Esophagus squamous epithelium (tissue), 5 donors: Measurements from ENCODE around the gene SYNPR. TPM values are rescaled to one million over a fixed set of nuclear protein-coding genes. Genes with fewer than 3 reads are reported as not detected.

Source experiments
- DNase-seq: peaks from one replicate; lab custom pipeline; 2025; lab: John Stamatoyannopoulos, UW
- H3K27ac ChIP-seq, 4 donors: fragments of 200-600 bp; sonication (generic); one replicate each; pipeline ENCODE4 v1.5.1; 2016 to 2019; ENCODE audit warnings: mild to moderate bottlenecking in 1 of 4
- H3K27me3 ChIP-seq, 4 donors: fragments of 200-600 bp; sonication (generic); 1 replicate in 3 of 4; 2 replicates in 1 of 4; pipeline versions ENCODE4 v1.5.1 to v1.6.0; 2017 to 2021; ENCODE audit warnings: antibody characterized with exemption in 1 of 4
- H3K36me3 ChIP-seq, 3 donors: fragments of 200-600 bp; sonication (generic); one replicate each; pipeline ENCODE4 v1.5.1; 2016 to 2019
- H3K4me1 ChIP-seq, 3 donors: fragments of 200-600 bp; sonication (generic); one replicate each; pipeline ENCODE4 v1.5.1; 2017 to 2019
- H3K4me3 ChIP-seq, 4 donors: fragments of 200-600 bp; sonication (generic); 1 replicate in 3 of 4; 2 replicates in 1 of 4; pipeline ENCODE4 v1.5.1; 2016 to 2019; ENCODE audit warnings: mild to moderate bottlenecking in 2 of 4, moderate library complexity in 1 of 4
- H3K9me3 ChIP-seq, 3 donors: fragments of 200-600 bp; sonication (generic); one replicate each; pipeline ENCODE4 v1.5.1; 2016 to 2019
- CTCF ChIP-seq, 6 experiments: fragments of 450-650 bp in 4 of 6; fragments of 200-600 bp in 2 of 6; sonication (generic) in 2 of 6; IDR thresholded peaks; one replicate each; pipeline ENCODE4 v1.5.1; 2016 to 2019; ENCODE audit warnings: antibody characterized with exemption in 6 of 6, mild to moderate bottlenecking in 4 of 6, moderate library complexity in 4 of 6
- POLR2A ChIP-seq, 4 donors: fragments of 450-650 bp; IDR thresholded peaks; one replicate each; pipeline ENCODE4 v1.6.1; 2017; ENCODE audit warnings: antibody characterized with exemption in 4 of 4, mild to moderate bottlenecking in 4 of 4, moderate library complexity in 3 of 4
- WGBS, 2 donors: methylation state at CpG; one replicate each; pipeline ENCODE4 v1.1.5; 2018; 5-methylcytosine and 5-hydroxymethylcytosine counted together
- intact Hi-C: fragments of 100-400 bp; cut with DNase I; formaldehyde crosslinking; loops from one replicate; pipeline ENCODE4 v1.15.0; 2022
- total RNA-seq, 4 donors: library from RNA; depleted of rRNA; stranded (reverse); fragments of >200 nt; gene quantifications; one replicate each; pipeline ENCODE4 v1.1.0, GENCODE V29; 2016
- donor health status: DM: yes; HTN: yes; CAD: no.

SYNPR gene
- total RNA-seq, 4 donors from 2014 or later, result not detected

GRCh38 chr3:63323766-63324165 is 45.7 kb downstream of the SYNPR start:
- no peak for TF ChIP-seq CTCF (IDR thresholded peaks at IDR 0.05)
- TF ChIP-seq POLR2A (IDR thresholded peaks at IDR 0.05), result no peak
- Histone ChIP-seq H3K27ac (no peak overlapping the region), H3K4me3 (no peak overlapping the region), H3K4me1 (no peaks in the 10 kb centered on the region), H3K9me3 (no peaks in the 10 kb centered on the region), H3K27me3 (peaks cover 0 to 4% (median 0%) of the 10 kb centered on the region in 4 donors), H3K36me3 (no peaks in the 10 kb centered on the region)
- no peak for DNase-seq
- intact Hi-C loops, result no loop called here

- no peaks in the 10 kb centered on the region for H3K36me3 ChIP-seq
- no peak for TF ChIP-seq CTCF (IDR thresholded peaks at IDR 0.05)
- no peak for TF ChIP-seq POLR2A (IDR thresholded peaks at IDR 0.05)
- 55 to 69% methylated on average over 2 of the region's 2 CpGs for WGBS, 2 donors
Observed at GRCh38 chr3:63324621-63325020, 46.5 kb downstream of the SYNPR start.

GRCh38 chr3:63325386-63325785 is 47.3 kb downstream of the SYNPR start:
- Histone ChIP-seq H3K4me3 (no peak overlapping the region), H3K9me3 (no peaks in the 10 kb centered on the region), H3K27me3 (peaks cover 0 to 13% (median 0%) of the 10 kb centered on the region in 4 donors), H3K4me1 (no peaks in the 10 kb centered on the region), H3K27ac (no peak overlapping the region), H3K36me3 (no peaks in the 10 kb centered on the region)
- 45 to 65% methylated on average over 2 of the region's 2 CpGs for WGBS, 2 donors
- DNase-seq, result no peak
- no peak for TF ChIP-seq CTCF (IDR thresholded peaks at IDR 0.05)
- TF ChIP-seq POLR2A (IDR thresholded peaks at IDR 0.05), result no peak
- intact Hi-C loops, result no loop called here

More at GRCh38 chr3:63324621-63325020, 46.5 kb downstream of the SYNPR start:
- Histone ChIP-seq H3K4me1 (no peaks in the 10 kb centered on the region), H3K27me3 (peaks cover 0 to 8% (median 0%) of the 10 kb centered on the region in 4 donors), H3K27ac (no peak overlapping the region), H3K9me3 (no peaks in the 10 kb centered on the region), H3K4me3 (no peak overlapping the region)
- DNase-seq, result no peak
- intact Hi-C loops, result no loop called here

- Histone ChIP-seq H3K27me3 (peaks cover 0 to 13% (median 0%) of the 10 kb centered on the region in 4 donors), H3K9me3 (no peaks in the 10 kb centered on the region), H3K4me1 (no peaks in the 10 kb centered on the region), H3K4me3 (no peak overlapping the region), H3K36me3 (no peaks in the 10 kb centered on the region), H3K27ac (no peak overlapping the region)
- intact Hi-C loops, result no loop called here
- no peak for DNase-seq
- no peak for TF ChIP-seq POLR2A (IDR thresholded peaks at IDR 0.05)
- no peak for TF ChIP-seq CTCF (IDR thresholded peaks at IDR 0.05)
Observed at GRCh38 chr3:63328365-63328764, 50.3 kb downstream of the SYNPR start.

- Histone ChIP-seq H3K27ac (no peak overlapping the region), H3K27me3 (peaks cover 0 to 9% (median 0%) of the 10 kb centered on the region in 4 donors), H3K9me3 (no peaks in the 10 kb centered on the region), H3K4me3 (no peak overlapping the region), H3K36me3 (no peaks in the 10 kb centered on the region), H3K4me1 (no peaks in the 10 kb centered on the region)
- TF ChIP-seq CTCF (IDR thresholded peaks at IDR 0.05), result no peak
- no peak for TF ChIP-seq POLR2A (IDR thresholded peaks at IDR 0.05)
- intact Hi-C loops, result no loop called here
- WGBS, 2 donors, result 81 to 82% methylated on average over 3 of the region's 3 CpGs
- no peak for DNase-seq
Observed at GRCh38 chr3:63331520-63331919, 53.4 kb downstream of the SYNPR start.
